DMS79 (cell line): ENCODE measurements around the gene HIVEP3.
"Not testable (repeated sequence)": the region's sequence is repeated elsewhere in the genome, so short reads cannot be mapped to it uniquely, and the experiment has no call there.

ENCODE experiments used
- DNase-seq: peaks from one replicate; lab custom pipeline; 2025; lab: John Stamatoyannopoulos, UW

Gene HIVEP3

DNA sequence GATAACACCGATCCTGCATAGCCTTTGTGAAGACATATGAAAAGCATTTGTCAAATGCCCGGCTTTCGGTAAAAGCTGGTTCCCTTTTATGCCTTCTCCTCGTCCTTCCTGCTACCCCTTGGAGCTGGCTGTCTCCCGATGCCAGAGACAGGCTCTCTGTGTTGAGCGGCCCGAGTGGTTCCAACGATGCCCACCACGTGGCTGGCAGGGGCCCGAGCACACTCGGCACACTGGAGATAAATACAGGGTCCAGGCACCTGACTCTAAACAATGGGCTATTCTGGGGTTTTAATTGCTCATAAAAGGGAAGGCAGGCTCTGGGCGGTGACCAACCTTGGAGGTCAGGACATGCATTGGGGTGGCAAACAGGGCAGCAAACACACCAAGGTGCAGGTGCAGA is 207.1 kb downstream of the HIVEP3 start:
- no peak for DNase-seq

DNA sequence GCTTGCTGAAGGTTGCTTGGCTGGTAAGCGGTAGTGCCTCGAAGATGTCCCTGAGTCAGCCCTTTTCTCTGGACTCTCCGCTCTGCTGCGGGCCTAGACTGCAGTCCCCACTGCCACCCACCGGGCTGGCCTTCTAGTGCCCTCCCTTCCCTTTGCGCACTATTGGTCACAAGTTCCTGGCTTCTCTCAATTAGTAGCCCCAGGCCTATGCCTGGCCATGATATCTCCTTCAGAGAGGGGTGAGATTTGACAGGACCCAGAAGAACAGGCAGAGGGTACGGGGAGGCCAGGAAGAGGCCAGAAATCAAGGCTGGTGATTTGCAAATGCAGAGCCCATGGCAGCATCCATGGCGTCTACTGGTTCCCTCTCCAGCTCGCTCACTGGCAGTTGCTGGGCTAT is 207.7 kb downstream of the HIVEP3 start:
- no peak for DNase-seq

DNA sequence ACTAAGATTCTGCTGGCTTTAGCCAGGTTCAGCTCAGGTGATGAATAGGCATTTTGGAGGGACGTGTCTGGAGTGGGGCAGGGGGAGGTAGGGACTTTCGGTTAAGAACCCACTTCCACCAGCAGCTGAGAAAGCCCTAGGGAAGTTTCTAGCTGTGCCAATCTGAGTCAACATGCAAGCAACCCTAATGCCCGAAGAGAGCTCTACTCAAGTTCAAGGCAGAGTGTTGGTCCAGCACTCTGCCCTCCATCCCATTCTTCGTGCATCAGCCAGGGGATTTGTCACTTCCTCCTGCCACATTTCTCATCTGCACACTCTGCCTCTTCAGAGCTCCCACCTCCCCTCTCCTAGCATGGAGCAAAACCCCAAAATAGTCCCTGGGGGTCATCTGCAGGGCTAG is 208.8 kb downstream of the HIVEP3 start:
- DNase-seq, result no peak

DNA sequence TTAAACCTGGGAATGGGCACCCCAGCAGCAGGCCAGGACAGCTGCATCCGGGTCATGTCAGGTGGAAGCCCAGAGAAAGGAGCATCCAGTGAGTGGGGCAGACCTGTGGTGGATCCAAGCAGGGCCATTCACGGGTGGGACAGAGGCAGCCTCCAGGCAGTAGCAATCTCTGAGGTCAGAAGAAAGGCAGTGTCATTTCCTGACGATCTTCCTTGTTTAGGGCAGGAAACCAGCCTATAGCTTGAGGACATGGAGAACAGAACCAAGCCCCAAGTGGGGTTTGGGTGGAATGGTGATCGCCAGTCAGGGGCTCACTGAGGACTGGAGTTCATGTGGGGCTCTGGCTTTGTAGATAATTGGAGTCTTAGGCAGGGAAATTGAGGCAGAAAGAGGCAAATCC is 209.4 kb downstream of the HIVEP3 start:
- no peak for DNase-seq

DNA sequence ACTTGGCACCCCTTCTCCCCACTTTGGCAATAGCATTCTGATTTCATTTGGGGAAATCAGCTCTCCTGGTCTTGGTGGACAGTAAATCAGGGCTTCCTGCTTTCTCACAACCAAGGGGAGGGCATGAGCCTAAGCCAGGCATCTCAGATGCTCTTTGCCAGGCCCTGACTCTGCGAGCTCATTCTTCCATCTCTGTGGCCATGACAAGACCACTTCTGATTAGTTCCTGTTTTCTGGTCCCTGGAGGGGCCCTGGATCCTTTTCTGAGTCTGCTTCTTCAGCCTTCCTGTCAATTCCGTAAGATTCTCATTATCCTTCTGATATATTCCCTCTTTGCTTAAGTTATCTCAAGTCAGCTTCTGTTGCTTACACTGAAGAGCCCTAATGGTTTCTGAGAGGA is 210.4 kb downstream of the HIVEP3 start:
- DNase-seq, result no peak

DNA sequence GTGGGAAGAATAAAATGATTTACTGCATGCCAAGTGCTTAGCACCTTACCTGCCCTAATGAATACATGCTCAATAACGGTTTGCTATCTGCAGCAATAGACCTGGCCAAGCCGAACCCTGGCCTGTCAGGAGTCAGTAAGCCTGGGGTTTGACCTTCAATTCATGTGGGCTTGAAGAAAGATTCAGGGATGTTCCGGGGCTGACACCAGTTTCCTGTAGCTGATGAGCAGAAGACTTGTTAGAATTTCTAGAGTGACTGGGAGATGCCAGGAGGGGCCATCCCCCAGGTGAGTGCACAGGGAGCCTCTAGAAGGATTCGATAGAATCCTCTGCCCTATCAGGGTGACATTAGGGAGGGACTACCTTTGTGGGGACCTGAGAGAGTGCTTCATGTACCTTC is 210.9 kb downstream of the HIVEP3 start:
- no peak for DNase-seq

DNA sequence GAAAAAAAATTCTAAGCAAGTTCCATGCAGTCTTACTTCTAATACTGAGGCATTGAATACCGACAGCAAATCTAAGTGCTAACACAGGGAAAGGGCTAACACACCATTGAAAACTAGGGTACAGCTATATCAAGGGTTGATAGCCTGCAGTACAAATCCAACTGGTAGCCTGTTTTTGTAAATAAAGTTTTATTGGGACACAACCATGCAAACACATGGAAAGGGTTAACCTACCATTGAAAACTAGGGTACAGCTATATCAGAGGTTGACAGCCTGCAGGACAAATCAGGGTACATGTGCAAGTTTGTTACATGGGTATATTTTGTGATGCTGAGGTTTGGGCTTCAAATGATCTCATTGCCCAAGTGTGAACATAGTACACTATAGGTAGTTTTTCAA is 212.9 kb downstream of the HIVEP3 start:
- no peak for DNase-seq

DNA sequence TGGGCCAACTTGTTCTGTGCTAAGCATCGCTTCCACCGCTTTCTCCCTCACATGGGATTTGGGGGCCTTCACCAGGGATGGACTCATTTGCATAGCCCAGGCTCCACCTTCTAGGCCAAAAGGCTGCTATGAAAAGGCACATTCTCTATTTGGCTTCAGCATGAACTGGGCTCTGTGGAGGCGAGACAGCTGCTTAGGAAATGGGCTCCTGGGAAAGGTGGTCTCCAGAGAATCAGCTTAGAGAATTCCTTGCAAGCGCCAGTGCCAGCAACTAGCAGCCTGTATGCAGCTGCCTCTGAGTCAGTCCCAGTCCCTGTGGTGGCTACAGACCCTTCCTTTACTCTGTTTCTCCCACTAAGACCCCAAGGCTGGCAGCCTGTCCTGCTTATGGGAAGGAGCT is 214.5 kb downstream of the HIVEP3 start:
- DNase-seq, result no peak

DNA sequence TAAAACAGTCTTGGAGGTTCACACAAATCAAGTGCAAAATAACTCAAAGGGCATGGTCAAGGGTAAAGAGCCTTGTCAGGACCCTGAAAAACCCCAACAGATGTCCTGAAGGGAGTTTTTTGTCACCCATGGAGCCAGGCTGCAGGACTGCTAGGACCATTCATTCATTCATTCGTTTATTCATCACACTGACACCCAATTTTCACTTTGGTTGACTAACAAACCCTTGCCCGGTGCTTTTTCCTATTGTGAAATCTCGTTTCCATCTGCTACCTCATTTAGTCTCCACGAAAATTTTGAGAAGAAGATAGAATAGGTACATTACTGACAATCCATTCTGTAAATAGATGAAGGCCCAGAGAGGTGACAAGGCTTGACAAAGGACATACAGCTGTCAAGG is 216.0 kb downstream of the HIVEP3 start:
- no peak for DNase-seq

DNA sequence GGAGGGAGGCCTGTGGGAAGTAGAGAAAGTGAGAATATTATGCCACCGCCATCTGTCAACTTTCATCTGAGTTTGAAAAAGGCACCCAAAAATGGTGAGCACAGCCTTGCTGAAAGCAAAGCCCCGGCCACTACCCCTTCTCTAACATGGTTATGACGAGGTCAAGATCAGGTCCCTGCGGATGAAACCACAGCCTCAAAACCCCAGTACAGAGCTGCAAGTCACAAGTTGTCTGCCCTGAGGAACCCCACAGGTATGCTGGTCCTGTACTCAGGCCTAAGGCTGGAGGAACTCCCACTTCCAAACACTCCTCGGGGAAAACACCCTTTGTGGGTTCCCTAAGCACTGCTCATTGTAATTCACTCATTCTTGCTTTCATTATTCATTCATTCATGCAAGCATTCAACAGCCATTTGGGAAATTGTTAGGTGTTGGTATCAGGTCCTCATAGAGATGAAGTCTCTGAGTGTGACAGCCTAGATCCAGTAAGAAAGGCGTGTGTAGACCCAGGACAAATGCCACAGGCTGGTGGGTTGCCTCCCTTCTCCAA is 217.7 kb downstream of the HIVEP3 start:
- no peak for DNase-seq

DNA sequence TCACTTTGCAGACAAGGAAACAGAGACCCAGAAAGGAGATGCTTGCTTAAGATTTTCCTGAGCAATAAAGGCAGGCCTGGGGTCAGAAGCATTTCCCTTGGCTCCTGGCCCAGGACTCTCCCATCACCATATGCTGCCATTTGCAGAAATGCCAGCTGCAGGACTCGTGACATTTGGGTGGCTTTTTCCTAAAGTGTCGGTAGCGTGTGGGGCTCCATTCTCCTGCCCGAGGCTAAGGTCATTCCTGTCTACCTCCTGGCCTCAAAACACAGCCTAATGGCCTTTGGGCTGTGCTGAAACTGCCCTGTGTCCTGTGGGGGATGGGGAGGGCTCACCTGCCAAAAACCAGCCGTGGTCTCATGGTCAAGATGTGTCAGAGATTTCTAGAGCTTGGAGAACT is 218.1 kb downstream of the HIVEP3 start:
- DNase-seq, result no peak

DNA sequence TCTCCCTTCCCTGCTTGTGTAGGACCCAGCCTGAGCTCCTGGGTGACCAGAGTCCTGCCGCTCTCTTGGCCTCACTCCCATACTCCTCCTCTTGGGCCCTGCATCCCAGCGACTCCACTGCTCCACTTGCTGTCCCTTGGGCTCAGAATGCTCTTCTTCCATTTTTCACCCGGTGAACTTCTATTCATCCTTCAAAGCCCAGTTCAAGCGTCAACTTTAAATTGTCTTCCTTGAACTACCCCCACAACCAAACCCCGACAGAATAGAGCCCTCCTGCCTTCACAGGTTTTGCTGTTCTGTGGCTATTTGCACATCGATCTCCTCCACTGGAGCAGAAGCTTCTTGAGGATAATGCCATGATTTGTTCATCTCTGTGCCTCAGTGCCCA is 218.9 kb downstream of the HIVEP3 start:
- DNase-seq, result no peak

DNA sequence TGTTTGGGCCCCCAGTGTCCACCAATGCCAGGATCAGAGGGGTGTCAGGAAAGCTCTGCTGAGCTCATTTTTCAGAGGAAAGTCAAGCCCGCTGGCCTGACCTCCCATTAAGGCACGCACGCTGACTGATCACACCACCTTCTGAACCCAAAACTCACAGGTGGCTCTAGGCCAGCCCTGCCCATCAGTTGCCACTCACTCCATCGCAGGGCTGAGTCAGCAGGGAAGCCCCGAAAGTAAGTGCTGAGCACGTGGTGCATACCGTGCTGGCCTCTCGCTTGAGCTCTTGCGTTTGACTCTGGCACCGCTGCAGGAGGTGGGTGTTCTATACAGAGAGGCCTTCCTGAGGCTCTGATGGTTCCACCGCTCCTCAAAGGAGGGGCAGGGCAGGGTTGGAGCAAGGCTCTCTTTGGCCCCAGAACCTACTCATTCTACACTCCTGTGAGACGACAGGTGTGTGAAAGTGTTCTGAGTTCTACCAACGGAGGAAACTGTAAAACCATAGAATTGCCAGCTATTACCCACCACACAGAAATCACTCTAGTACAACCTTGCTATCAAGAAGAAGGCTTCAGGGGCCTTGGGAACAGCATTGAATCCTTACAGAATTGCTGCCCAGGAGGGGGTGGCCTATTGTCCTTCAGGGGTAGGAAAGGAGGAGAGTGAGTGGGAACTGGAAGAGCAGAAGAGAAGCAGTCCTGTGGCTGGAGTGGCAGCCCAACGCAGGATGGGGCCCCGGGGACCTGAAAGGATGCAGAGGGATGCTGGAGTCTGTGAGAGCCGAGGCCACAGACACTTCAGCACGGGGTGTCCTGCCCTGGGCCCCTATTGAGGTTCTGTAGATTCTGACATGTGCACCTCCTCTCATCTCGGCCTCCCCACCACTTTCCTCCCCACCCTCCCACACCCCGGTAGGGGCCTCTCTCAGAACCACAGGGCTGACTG is 219.5 kb downstream of the HIVEP3 start:
- no peak for DNase-seq

DNA sequence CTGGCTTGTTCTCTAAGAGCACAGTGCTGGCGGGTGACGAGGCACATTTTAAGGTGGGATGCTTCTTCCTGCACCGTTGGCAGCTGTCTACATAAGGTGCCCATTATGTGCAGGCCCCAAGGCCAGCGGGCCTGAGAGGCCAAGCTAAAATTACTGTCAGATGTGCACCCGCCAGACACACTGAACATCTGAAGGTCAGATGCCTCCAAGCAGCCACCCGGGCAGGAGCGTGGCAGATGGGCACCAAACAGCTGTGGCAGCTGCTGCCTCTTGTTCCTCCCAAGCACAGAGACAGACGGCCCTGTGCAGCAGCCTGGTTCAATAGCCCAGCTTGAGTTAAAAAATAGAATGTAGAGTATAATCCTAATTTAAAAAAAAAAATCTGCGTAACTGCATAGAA is 222.3 kb downstream of the HIVEP3 start:
- DNase-seq, result no peak

DNA sequence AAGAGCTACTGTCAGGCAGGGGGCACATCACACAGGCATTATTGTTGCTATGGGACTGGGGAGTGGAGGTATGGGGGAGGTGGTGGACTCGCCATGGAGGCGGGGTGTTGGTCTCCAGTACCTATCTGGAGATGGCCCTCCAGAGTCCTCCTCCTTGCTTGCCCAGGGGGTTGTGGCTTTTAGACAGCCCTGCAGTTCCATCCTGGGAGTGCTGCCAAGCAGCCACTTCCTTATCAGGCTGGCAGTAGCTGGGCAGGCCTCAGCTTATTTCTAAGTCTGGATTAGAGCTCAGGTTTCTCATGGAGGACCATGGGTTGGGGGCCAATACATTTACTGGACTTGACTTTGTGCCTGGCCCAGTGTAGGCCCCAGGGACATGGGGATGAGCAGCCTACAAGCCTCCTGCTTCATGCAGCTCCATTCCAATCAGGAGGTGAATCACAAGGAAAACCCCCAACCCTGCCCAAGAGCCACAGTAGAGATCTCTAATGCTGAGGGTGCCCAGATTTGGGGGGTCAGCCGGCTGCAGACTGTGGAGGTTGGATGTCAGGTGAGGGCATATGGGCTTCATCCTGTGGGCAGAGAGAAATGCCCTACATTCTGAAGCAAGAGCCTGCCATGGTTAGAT is 223.5 kb downstream of the HIVEP3 start:
- DNase-seq, result peak; percentile 77

DNA sequence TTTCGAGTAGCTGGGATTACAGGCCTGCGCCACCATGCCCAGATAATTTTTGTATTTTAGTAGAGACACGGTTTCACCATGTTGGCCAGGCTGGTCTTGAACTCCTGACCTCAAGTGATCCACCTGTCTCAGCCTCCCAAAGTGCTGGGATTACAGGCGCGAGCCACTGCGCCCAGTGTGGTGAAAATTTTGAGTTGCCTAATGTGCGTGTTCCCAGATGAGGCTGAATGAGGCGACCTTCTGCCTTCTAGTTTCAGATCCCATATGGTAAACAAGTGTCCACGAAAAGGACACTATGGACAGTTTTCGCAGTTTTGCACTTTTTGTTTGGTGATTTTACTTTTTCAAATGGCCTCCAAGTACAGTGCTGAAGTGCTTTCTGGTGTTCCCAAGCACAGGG is 226.8 kb downstream of the HIVEP3 start:
- not testable (repeated sequence) for DNase-seq

DNA sequence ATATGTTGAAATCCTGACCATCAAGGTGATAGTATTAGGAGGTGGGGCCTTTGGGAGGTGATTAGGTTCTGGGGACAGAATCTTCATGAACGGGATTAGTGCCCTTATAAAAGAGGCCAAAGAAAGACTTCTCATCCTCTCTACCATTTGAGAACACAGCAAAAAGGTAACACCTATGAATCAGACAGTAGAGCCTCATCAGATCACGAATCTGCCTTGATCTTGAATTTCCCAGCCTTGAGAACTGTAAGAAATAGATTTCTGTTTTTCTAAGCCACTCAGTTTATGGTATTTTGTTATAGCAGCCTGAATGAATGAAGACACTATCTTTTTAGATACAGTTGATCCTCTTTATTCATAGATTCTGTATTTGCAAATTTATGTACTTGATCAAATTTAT is 227.3 kb downstream of the HIVEP3 start:
- DNase-seq, result no peak

DNA sequence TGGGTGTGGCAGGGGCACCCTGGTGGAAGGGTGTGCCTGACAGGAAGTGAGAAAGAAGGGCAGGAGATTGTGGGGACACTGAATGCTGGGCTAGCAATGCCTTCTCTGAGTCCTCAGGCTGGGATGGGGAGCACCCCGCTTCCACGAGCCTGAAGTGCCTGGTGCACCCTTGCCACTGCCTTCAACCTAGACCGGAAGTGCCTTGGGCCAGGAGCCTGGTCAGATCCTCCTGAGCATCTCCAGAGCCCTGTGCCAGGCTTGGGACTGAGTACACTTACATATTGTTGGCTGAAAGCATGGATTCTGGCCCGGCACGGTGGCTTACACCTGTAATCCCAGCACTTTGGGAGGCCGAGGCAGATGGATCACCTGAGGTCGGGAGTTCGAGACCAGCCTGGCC is 228.4 kb downstream of the HIVEP3 start:
- no peak for DNase-seq

DNA sequence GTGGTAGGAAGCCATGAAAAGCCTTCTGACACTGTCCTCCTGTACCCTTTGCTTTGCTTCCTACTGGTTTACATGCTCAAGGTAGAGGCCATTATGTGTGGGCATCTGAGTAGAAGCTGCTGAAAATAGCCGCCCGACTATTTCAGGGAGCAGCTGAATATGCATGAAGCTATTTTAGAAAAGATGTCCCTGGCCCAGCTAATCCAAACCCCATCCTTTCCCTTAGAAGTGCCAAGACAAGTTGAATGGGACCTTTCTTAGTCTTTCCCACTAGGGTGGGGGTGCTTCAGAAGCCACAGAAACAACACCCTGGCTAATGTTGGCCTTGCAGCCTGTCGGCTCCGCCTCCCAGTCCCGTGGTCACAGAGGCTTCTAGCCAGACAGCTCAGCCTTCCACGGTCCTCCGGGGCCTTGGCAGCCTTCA is 229.2 kb downstream of the HIVEP3 start:
- no peak for DNase-seq

DNA sequence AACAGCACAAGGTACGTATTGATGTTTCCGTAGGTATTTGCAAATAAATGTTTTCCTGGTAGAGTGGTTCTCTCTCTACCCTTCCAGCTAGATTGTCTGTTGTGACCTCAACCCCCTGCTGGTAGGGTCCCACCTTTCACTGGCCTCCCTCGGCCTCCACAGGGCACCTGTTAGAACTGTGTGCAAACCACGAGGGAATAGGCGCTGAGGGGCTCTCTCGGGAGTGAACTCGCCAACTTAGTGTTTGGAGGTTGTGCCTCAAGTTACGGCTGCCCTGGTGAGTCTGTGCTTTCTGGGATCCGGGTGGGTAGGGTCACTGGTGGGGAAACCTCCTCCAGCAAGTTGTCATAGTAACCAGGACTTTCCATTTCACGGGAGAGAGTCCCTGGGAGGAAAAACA is 229.6 kb downstream of the HIVEP3 start:
- DNase-seq, result no peak

DNA sequence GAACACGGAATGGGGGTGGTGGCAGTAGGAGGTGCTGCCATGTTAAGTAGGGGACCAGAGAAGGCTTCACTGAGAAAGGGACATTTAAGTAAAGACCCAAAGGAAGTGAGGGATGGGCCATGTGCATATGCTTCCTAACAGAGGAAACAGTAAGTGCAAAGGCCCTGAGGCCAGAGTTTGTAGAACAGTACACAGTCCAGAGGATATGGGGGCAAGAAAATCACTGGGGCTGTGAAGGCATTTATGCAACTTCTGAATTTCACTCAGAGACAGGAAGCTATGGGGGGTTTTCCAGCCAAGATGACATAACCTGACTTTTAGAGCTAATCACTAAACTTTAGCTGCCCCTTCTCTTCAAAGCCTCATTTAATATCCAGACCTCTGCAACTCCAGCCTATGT is 231.7 kb downstream of the HIVEP3 start:
- DNase-seq, result no peak

DNA sequence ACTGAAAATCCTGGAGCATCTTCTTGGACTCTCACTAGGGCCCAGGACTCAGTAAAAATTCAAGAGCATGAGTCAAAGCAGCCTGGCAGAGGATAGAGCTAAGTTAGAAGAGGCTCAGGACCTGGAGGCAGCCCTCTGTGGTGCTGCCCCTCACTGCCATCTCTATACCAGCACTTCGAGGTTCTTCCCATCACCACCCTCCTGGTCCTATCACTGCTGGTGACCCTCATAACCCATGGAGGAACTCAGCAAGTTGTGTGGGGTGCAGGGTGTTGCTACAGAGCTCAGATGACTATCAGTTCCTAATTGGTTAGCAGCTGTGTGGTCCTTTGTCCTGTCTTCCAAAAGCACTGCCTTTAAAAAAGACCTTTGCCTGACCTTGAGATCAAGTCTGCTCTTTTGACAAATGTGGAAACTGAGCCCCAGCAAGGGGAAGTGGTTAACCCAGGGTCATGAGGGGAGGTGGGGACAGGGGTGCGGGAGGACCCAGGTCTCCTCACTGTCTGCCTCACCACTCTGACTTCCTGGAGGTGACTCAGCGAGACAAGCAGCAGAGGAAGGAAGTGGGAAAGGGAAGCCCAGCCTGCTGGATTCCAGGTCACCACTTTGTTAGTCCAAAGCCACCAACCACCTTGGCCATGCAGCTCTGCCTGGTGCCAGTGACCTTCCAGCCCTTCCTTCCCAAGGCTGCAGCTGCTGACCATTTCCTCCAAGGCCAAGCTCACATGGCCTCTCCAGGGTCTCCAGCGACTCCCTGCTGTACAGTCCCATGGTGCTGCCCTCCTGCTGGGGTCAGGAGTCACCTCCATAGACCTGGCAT is 234.8 kb downstream of the HIVEP3 start:
- no peak for DNase-seq
